Activated naive CD4-positive, alpha-beta T cell treated with Interleukin-2 at 50 U/mL for 16 hours (primary cell): ENCODE data around the gene TPSG1.
"Not testable (repeated sequence)": the region's sequence is repeated elsewhere in the genome, so short reads cannot be mapped to it uniquely, and the experiment has no call there.

Experiments
- DNase-seq: peaks from one replicate; pipeline ENCODE4 v3.0.0-alpha.2; 2020

The TPSG1 gene

DNA sequence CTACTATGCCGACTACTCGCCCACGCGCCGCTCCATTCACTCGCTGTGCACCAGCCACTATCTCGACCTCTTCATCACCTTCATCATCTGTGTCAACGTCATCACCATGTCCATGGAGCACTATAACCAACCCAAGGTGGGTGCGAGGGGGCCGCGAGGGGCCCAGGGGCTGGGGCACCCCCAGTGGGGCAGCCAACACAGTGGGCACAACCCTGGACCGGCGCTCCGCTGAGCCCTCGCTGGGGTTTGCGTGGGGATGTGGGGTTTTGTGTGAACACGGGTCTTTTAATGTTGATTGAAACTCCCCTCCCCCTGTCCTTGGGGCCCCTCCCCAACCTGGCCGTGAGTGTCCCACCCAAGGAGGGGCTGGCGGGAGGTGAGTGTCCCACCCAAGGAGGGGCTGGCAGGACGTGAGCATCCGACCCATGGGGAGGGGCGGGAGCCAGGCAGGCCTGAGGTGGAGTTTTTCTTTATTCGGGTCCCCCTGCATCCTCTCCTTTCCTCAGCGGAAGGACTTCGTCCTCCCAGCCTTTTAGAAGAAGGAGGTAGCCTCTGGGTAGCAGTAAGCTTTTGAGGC is 11.2 kb downstream of the TPSG1 start:
- no peak for DNase-seq

DNA sequence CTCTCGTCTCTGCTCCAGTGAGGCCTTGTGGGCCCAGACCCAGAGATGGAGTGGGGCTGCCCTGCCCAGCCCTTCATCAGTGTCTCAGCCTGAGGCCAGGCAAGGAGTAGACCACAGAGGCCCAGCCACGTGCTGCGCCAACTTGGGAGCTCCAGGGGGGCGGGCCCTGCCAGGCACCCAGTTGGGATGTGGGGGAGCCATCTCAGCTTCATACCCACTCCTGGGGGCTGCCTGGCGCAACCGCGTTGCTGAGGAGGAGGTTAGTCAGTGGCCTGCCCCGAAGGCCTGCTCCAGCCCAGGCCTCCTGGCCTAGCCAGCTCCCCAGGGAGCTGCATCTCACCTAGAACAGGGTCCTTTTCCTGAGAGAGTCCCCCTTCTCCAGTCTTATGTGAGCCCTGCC is 11.8 kb downstream of the TPSG1 start:
- DNase-seq = no peak

DNA sequence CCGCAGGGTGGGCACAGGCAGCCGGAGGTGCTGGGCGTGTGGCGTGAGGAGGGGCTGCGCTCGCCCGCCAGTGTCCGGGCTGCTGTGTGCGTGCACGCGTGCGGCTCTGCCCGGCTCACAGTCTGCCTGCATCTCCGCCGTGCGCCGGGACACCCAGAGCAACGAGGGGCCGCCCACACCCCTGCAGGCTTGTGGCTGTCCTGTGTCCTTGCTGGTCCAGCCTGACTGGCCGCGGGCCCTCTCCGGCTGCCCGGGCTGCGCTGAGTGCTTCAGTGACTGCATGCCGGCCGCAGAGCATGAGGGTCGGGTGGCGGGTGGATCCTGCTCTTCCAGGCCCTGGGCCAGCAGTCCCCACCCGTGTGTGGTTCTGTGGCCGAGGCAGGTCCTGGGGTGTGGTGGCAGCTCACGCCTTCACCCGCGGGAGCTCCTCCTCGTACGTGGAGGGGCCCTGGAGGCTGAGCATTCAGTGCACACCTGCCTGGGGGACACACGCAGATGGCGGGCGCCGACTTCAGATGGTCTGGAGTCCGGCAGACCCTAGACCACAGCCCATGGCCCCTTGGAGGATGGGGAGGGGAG is 12.4 kb downstream of the TPSG1 start:
- DNase-seq = no peak

DNA sequence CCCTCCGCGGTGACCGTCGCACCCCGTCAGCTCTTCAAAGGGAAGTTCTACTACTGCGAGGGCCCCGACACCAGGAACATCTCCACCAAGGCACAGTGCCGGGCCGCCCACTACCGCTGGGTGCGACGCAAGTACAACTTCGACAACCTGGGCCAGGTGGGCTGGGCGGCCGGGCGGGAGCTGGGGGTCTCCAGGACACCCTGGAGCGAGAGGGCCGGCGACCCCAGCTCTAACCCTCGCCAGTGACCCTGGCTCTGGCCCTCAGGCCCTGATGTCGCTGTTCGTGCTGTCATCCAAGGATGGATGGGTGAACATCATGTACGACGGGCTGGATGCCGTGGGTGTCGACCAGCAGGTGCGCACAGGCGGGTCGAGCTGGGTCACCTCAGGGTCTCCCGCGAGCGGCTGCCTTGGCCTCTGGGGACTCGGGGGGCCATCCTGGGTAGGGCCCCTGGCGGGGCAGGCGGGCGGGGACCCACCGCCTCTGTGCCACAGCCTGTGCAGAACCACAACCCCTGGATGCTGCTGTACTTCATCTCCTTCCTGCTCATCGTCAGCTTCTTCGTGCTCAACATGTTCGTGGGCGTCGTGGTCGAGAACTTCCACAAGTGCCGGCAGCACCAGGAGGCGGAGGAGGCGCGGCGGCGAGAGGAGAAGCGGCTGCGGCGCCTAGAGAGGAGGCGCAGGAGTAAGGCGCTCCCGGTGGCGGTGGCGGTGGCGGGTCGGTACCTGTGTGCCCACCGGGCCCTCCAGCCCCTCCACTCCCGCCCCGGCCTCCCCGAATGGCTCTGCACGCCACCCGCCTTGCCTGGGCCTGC is 13.4 kb downstream of the TPSG1 start:
- DNase-seq = no peak

DNA sequence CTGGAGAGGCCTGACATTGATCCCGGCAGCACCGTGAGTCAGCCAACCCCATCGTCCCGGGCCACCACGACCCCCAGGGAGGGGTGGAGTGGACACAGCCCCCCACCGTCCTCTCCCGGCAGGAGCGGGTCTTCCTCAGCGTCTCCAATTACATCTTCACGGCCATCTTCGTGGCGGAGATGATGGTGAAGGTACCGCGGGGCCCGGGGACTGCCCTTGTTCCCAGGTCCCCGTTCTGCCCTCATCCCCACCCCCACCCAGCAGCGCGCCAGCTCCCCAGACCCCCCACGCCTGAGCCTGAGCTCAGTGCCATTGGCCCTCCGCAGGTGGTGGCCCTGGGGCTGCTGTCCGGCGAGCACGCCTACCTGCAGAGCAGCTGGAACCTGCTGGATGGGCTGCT is 14.6 kb downstream of the TPSG1 start:
- no peak for DNase-seq

DNA sequence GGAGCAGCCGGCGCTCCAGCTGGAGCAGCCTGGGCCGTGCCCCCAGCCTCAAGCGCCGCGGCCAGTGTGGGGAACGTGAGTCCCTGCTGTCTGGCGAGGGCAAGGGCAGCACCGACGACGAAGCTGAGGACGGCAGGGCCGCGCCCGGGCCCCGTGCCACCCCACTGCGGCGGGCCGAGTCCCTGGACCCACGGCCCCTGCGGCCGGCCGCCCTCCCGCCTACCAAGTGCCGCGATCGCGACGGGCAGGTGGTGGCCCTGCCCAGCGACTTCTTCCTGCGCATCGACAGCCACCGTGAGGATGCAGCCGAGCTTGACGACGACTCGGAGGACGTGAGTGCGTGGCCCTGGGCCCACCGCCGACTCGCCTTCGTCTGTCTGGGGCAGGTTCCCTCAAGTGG is 16.0 kb downstream of the TPSG1 start:
- DNase-seq = no peak

DNA sequence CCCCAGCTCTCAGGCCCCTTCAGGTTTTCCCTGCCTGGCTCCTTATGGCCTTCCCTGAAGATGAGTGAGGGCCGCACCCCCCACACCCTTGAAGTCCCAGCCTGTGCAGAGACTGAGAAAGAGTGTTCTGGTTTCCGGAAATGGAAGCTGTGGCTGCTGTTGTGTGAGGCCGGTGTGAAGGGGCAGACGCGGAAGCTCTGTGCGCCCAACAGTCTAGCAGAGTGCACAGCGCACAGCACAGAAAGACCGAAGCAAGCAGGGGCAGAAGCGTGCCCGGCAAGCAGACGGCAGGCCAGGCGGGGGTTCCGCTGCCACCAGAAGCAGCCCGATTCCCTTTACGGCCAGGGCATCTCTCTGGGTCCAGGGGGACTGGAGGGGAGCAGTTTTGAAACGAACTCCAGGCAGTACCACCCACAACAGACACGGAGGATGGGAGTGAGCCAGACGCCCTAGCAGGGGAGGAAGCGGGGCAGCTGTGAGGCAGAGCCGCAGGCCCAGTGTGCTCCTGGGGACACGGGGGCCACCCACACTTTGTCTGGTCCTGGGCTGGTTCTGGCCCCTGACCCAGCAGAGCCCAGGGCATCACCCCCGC is 16.7 kb downstream of the TPSG1 start:
- DNase-seq = no peak

DNA sequence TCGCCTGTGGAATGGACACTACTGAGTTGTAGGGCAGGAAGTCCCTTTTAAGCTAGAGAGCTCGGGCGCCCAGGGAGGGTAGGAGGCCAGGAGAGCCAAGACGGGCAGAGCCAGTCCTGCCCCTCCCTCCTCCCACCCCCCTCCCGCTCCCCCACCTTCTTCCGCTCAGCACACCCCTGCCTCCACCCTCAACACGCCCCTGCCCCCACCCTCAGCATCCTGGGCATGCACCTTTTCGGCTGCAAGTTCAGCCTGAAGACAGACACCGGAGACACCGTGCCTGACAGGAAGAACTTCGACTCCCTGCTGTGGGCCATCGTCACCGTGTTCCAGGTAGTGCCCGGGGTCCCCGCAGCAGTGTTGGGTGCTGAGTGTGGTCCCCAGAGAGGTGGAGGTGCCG is 18.3 kb downstream of the TPSG1 start:
- DNase-seq = no peak

DNA sequence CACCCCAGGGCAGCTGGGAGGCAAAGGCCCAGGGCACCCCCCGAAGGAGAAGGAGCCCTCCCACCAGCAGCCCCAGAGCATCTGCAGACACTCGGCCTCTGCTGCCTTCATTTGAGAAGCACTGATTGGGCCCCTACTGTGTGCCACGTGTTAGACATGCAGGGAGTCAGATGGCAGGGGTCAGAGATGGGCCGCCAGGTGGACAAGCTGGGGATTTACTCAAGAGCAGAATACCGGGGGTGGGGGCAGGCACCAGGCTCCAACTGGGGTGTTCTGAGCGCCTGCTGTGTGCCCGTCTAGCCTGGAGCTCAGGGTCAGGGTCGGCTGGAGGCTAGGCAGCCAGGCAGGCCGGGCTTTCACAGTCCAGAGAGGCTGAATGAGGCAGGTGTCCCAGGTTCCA is 18.7 kb downstream of the TPSG1 start:
- DNase-seq = no peak

DNA sequence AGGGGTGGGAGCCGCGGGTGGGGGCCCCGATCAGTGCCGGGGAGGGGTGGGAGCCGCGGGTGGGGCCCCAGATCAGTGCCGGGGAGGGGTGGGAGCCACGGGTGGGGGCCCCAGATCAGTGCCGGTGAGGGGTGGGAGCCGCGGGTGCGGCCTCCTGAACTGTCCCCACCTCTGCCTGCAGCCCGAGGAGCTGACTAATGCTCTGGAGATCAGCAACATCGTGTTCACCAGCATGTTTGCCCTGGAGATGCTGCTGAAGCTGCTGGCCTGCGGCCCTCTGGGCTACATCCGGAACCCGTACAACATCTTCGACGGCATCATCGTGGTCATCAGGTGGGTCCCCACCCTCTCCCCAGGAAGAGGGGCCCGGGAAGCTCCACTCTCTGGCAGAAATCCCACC is 20.1 kb downstream of the TPSG1 start:
- no peak for DNase-seq

DNA sequence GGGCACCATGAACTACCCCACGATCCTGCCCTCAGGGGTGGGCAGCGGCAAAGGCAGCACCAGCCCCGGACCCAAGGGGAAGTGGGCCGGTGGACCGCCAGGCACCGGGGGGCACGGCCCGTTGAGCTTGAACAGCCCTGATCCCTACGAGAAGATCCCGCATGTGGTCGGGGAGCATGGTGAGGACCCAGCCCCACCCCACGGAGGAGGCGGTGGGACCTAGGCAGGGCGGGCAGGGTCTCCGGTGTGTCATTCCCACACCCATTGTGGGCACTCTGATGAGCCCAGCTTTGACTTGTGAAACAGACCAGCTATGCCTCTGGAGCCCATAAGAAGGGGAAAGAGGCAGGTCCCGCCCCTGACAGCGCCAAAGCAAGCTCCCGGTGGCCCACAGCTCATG is 22.8 kb downstream of the TPSG1 start:
- DNase-seq = no peak

DNA sequence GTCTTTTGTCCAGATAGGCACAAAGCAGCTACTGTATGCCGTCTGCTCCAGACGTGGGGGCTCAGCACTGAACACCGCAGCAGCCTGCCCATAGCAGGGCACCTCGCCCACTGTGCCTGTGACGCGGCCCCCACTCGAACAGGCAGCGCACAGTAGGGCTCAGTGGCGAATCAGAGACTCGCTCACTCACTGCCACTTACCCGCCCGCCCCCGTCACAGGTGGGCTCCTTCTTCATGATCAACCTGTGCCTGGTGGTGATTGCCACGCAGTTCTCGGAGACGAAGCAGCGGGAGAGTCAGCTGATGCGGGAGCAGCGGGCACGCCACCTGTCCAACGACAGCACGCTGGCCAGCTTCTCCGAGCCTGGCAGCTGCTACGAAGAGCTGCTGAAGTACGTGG is 23.6 kb downstream of the TPSG1 start:
- DNase-seq = no peak

DNA sequence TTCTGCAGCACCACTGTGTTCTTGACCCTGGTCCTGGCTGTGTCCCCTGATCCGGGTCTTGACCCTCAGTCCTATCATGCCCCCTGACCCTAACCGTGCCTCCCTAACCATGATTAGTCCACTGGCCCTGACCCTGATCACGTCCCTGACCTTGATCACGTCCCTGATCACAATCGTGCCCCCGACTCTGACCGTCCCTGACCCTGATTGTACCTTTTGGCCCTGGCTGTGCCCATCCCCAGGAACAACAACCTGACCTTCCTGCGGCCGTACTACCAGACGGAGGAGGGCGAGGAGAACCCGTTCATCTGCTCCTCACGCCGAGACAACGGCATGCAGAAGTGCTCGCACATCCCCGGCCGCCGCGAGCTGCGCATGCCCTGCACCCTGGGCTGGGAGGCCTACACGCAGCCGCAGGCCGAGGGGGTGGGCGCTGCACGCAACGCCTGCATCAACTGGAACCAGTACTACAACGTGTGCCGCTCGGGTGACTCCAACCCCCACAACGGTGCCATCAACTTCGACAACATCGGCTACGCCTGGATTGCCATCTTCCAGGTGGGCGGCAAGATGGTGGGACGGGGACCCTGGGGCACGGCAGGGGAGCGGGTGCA is 24.9 kb downstream of the TPSG1 start:
- no peak for DNase-seq

DNA sequence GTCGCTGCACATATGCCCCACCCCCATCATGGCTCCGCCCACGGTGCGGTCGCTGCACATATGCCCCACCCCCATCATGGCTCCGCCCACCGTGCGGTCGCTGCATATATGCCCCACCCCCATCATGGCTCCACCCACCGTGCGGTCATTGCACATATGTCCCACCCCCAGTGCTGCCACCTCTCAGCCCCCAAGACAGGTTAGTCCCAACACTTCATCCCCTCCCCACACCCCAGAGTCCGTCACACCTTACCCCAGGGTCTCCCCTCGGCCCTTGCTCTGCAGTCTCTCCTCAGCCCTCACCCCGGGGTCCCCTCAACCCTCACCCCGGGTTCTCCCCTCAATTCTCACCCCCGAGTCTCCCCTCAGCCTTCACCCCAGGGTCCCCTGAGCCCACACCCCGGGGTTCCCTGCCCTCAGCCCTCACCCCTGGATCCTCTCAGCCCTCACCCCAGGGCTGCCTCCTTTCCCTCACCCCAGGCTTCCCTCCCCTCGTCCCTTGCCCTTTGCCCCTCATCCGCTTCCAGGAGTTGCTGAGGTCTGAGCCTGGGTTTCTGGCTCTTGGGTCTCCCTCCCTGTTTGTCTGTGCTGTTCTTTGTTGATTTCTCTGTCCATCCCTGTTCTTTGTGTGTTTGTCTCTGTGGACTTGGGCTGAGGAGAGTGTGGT is 25.6 kb downstream of the TPSG1 start:
- DNase-seq = no peak

DNA sequence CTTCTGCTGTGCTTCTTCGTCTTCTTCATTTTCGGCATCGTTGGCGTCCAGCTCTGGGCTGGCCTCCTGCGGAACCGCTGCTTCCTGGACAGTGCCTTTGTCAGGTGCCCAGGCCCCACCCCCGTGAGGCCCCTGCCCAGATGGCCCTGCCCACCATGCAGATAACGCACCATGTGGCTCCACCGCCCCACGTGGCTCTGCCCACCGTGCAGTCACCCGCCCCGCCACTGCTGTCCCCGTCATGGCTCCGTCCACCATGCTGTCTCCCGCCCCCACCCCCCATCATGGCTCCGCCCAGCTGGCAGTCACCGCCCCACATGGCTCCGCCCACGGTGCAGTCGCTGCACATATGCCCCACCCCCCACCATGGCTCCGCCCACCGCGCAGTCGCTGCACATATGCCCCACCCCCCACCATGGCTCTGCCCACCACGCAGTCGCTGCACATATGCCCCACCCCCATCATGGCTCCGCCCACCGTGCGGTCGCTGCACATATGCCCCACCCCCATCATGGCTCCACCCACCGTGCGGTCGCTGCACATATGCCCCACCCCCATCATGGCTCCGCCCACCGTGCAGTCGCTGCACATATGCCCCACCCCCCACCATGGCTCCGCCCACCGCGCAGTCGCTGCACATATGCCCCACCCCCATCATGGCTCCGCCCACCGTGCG is 26.3 kb downstream of the TPSG1 start:
- DNase-seq = not testable (repeated sequence)

DNA sequence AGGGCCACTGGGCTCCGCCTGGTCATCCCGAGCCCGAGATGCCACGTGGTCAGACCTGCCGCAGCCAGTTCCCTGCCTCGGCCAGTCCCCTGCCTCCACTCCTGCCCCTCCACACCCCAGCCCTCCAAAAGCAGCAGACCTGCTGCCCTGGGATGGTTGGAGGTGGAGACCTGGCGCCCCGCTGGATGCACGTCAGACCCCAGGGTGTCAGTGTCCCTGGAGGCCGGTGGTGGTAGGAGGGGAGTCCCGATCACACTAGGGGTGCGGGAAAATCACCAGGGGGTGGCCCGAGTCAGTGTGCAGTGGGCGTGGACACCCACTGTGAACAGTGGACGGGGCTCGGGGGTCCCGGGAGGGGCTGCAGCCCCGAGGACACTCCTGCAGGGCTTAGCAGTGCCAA is 26.9 kb downstream of the TPSG1 start:
- no peak for DNase-seq

DNA sequence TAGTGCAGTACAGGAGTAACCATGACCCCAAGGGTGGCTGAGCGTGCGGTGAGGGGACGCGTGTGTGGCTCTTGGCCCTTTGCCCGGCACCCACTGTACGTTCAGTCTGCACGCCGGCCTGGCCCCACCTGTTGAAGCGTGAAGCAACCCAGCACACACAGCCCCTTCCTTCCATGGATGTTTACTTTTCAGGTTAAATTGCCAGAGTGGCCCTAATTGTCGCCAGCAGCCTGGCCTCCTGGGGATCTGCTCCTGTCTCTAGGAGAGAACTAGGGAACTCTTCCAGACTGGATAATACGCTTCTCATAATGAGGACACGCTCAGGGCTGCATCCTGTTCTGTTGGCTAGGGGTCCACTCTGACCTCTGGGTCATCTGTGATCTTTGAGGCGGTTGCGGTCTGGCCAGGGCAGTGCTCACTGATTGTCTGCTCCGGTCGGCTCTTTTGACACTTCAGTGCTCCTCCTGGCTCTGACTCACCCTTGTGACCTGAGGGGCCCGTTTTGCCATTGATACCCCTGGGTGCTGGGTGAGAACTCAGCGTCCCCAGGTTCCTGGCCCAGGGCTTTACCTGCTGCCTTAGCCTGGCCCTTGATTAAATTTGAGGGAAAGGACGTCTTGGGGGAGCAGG is 27.7 kb downstream of the TPSG1 start:
- no peak for DNase-seq

DNA sequence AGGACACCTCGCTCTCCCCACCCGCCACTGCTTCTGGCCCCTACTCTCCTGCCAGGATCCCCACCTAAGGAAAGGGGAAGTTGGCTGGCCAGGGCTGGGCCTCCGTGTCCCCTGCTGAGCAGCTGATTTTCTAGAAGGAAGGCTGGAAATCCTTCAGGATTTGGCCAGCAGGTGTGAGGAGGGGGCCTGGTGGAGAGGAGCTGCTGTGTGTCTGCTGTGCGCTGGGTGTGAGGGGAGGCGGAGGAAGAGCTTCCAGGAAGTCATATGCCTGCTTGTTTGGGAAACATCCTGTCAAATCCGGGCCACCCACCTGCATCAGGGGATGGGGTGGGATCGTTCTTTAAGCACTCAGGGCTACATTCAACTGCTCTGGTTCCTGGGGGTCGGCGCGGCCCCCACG is 28.6 kb downstream of the TPSG1 start:
- no peak for DNase-seq

DNA sequence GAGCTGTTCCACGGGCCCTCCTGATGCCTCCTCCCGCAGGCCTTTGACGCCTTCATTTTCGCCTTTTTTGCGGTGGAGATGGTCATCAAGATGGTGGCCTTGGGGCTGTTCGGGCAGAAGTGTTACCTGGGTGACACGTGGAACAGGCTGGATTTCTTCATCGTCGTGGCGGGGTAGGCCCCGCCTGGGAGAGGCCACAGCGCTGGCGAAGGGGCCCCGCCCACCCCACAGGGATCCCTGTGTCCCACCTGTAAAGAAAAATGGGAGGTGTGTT is 29.7 kb downstream of the TPSG1 start:
- no peak for DNase-seq

DNA sequence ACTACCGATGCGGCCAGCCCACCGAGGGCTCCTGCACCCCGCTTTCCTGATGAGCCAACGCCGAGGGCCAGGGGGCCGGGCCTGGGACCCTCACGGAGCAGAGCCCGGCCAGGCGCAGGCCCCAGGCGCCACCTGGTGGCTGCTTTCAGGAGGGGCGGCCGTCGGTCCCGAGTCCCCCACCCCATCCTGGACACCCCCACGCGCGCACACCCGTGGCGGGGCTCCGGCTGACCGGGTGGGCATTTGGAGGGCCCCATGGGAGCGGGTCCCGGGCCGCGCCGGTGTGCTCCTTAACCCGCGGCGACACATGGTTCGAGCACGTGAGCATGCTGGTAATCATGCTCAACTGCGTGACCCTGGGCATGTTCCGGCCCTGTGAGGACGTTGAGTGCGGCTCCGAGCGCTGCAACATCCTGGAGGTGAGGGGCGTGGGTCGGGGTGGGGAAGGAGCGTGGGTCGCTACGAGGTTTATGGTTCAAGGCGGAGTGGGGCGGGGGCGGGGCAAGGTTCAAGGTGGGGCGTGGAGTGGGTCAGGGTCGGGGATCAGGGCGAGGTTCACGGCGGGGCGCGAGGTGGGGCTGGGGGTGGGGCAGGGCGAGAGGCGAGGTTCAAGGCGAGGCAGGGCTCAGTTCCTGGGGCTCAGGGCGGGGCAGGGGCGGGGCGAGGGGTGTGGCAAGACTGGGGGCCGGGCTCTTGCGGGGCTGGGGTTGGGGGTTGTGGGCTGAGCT is 30.2 kb downstream of the TPSG1 start:
- DNase-seq = peak; percentile 5

DNA sequence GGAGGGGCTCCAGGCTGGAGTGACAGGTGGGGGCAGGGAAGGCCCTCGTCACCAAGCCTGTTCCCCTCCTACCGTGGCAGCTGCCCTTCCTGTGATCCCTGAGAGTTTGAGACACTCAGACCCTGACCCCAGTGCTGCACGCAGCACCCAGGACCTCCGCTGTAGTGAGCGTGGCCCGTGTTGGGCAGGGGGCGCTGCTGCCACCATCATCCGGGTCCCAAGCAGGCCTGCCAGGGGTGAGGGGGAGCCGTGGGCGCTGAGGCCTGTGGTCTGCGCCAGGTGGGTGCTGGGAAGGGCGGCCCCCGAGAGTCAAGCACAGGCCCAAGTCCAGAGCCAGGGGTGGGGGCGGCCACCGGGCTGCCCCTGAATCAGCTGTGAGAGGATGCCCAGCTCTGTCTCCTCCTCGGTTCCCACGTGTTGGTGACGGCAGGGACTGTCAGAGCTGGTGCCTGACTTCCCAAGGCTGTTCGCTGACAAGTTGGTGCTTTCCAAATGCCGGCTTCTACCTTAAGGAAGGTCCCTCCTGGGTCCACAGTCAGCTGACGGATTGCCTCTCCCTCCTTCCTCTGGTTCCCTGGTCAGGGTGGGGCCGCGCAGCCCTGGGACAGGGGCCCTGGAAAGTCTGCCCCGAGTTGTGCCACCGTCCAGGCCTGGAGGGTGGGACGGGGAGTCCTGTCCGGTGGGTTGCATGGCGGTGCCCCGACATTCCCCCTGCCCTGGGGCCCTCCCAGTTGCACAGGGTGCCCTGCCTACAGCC is 31.1 kb downstream of the TPSG1 start:
- DNase-seq = no peak
